K562 (cell line): Measurements from ENCODE around the gene COL5A3. TPM values are rescaled to one million over a fixed set of nuclear protein-coding genes. Genes with fewer than 3 reads are reported as not detected.
A peak's percentile ranks its signal among the peaks of the same experiment; 100 is the strongest.

Source experiments
- BCLAF1 ChIP-seq, 2 experiments: fragments of 450-650 bp in 1 of 2; IDR thresholded peaks; 2 replicates each; pipeline ENCODE4 v1.6.1; 2011 to 2017; ENCODE audit warnings: low read depth in 2 of 2, antibody characterized with exemption in 1 of 2, borderline replicate concordance in 1 of 2, low read length in 1 of 2, mild to moderate bottlenecking in 1 of 2, mixed read lengths in 1 of 2; ENCODE audit not compliant: control insufficient read depth in 1 of 2
- CCAR2 ChIP-seq: fragments of 200-400 bp; formaldehyde crosslinking; IDR thresholded peaks from 2 replicates; pipeline ENCODE4 v1.6.1; 2017; ENCODE audit warnings: mild to moderate bottlenecking, low read depth, low read length
- PHF20 ChIP-seq: fragments of 450-650 bp; IDR thresholded peaks from 2 replicates; pipeline ENCODE4 v1.6.1; 2018; ENCODE audit not compliant: partially characterized antibody
- RAD21 ChIP-seq, 2 experiments: fragments of 250-450 bp in 1 of 2; fragments of 450-650 bp in 1 of 2; sonication (Bioruptor Pico) in 1 of 2; formaldehyde crosslinking in 1 of 2; IDR thresholded peaks in 1 of 2; conservative IDR thresholded peaks in 1 of 2; 2 replicates each; pipeline versions ENCODE4 v1.4.0 to v1.8.0; 2020 to 2022; ENCODE audit warnings: mild to moderate bottlenecking in 2 of 2, moderate library complexity in 1 of 2
- RB1 ChIP-seq: fragments of 450-650 bp; IDR thresholded peaks from 2 replicates; pipeline ENCODE4 v1.6.1; 2017; ENCODE audit warnings: low read depth, mild to moderate bottlenecking
- REST ChIP-seq, 2 experiments: fragments of 450-650 bp; formaldehyde crosslinking in 1 of 2; IDR thresholded peaks; 2 replicates each; pipeline versions ENCODE4 v1.4.0 to v1.6.1; 2014 to 2020; ENCODE audit warnings: mild to moderate bottlenecking in 2 of 2, borderline replicate concordance in 1 of 2, low read depth in 1 of 2
- STAG1 ChIP-seq: sonication (generic); formaldehyde crosslinking; IDR thresholded peaks from 2 replicates; pipeline ENCODE4 v1.5.0; 2020; ENCODE audit warnings: missing genetic modification reagents, borderline replicate concordance
- TAL1 ChIP-seq: fragments of 450-650 bp; IDR thresholded peaks from 2 replicates; pipeline ENCODE4 v1.6.1; 2016; ENCODE audit warnings: mild to moderate bottlenecking
- ZBTB7A ChIP-seq: IDR thresholded peaks from 2 replicates; pipeline ENCODE4 v1.6.1; 2011; ENCODE audit warnings: low read depth, mild to moderate bottlenecking, low read length, moderate library complexity, borderline replicate concordance; ENCODE audit not compliant: control insufficient read depth
- polyA plus RNA-seq, 8 experiments: library from polyadenylated mRNA; depleted of rRNA in 4 of 8; stranded (reverse) in 5 of 8; unstranded in 3 of 8; fragments of >200 nt; fragmentation: Nextera tagmentation in 2 of 8; fragmentation: Illumina TruSeq in 1 of 8; extraction: Ambion mirVana in 2 of 8; extraction: Trizol in 1 of 8; gene quantifications; 2 replicates each; pipeline versions ENCODE4 v1.2.1 to v1.2.3, GENCODE V29; 2011 to 2014; ENCODE audit warnings: inconsistent platforms in 1 of 8, missing spikeins in 1 of 8
- total RNA-seq, 7 experiments: library from RNA; depleted of rRNA in 6 of 7; stranded (reverse); fragments of >200 nt in 6 of 7; fragmentation: Illumina TruSeq in 2 of 7; extraction: Trizol in 2 of 7; gene quantifications; 2 replicates each; pipeline versions ENCODE4 v1.2.1 to v1.2.3, GENCODE V29; 2011 to 2021; ENCODE audit warnings: low replicate concordance in 1 of 7
- TF ChIP-seq, protein P1 (sequence below): fragments of 250-450 bp; sonication (Bioruptor Pico); IDR thresholded peaks from 2 replicates; pipeline ENCODE4 v1.8.0; 2021; ENCODE audit warnings: mild to moderate bottlenecking, moderate library complexity

The COL5A3 gene
- total and polyA plus RNA-seq, 9 of the 15 experiments (the other 6 are each of a cell fraction or from before 2014, with no cell fraction given): 0.01 to 0.02 TPM; not detected in 7

- 0 out of 2 replicates have a peak, but pooled peaks have one; percentile 18 for TF ChIP-seq RB1
- peak; percentile 56; the same call in 1 of the 2 replicates for TF ChIP-seq REST (IDR thresholded peaks at IDR 0.05; ENCODE audit: borderline replicate concordance)
- no peak for TF ChIP-seq REST (CRISPR knock-in tag; IDR thresholded peaks at IDR 0.05; ENCODE audit: low read depth)
- no peak for TF ChIP-seq CCAR2
- TF ChIP-seq BCLAF1 (IDR thresholded peaks at IDR 0.05; ENCODE audit: borderline replicate concordance in 1 of 2, control insufficient read depth in 1 of 2, low read depth in 2 of 2, low read length in 1 of 2): no peak
- TF ChIP-seq ZBTB7A: peak; percentile 56; the same call in 1 of the 2 replicates
- peak in 1 of 2 experiments; percentile 67; a peak in 3 of 4 replicates for TF ChIP-seq RAD21 (CRISPR knock-in tag; conservative IDR thresholded peaks at IDR 0.05 in 1 of 2, IDR thresholded peaks at IDR 0.05 in 1 of 2)
- TF ChIP-seq, protein P1, sequence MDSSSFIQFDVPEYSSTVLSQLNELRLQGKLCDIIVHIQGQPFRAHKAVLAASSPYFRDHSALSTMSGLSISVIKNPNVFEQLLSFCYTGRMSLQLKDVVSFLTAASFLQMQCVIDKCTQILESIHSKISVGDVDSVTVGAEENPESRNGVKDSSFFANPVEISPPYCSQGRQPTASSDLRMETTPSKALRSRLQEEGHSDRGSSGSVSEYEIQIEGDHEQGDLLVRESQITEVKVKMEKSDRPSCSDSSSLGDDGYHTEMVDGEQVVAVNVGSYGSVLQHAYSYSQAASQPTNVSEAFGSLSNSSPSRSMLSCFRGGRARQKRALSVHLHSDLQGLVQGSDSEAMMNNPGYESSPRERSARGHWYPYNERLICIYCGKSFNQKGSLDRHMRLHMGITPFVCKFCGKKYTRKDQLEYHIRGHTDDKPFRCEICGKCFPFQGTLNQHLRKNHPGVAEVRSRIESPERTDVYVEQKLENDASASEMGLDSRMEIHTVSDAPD: no peak
- TF ChIP-seq STAG1 (CRISPR knock-in tag): peak; percentile 39; the same call in 1 of the 2 replicates
- TF ChIP-seq PHF20: no peak
- TF ChIP-seq TAL1: no peak
These were observed 10.0 kb downstream of the COL5A3 start (continued) for GRCh38 chr19:10000171-10000826.
